Stimulated activated CD4-positive, alpha-beta T cell treated with anti-CD3 and anti-CD28 coated beads, Interleukin-4, amount 100 ng/mL, for 24 hours (primary cell): Measurements from ENCODE around the gene RAB12.
"Not testable (repeated sequence)": the region's sequence is repeated elsewhere in the genome, so short reads cannot be mapped to it uniquely, and the experiment has no call there.

Source experiments
- DNase-seq: peaks from one replicate; pipeline ENCODE4 v3.0.0-alpha.2; 2020

RAB12 gene

GRCh38 chr18:8614875-8615274 is 5.6 kb downstream of the RAB12 start:
- no peak for DNase-seq

- no peak for DNase-seq
Measured at GRCh38 chr18:8615397-8616027, 6.3 kb downstream of the RAB12 start.

GRCh38 chr18:8616028-8616401 is 6.8 kb downstream of the RAB12 start:
- DNase-seq: no peak

- DNase-seq: no peak
Measured at GRCh38 chr18:8617907-8618306, 8.7 kb downstream of the RAB12 start.

GRCh38 chr18:8619041-8619440 is 9.8 kb downstream of the RAB12 start:
- no peak for DNase-seq

GRCh38 chr18:8619835-8620577 is 10.8 kb downstream of the RAB12 start:
- DNase-seq: no peak

GRCh38 chr18:8620845-8621244 is 11.6 kb downstream of the RAB12 start:
- no peak for DNase-seq

GRCh38 chr18:8622625-8623024 is 13.4 kb downstream of the RAB12 start:
- not testable (repeated sequence) for DNase-seq

- no peak for DNase-seq
Measured at GRCh38 chr18:8623549-8624106, 14.4 kb downstream of the RAB12 start.

GRCh38 chr18:8625461-8626092 is 16.3 kb downstream of the RAB12 start:
- no peak for DNase-seq

- DNase-seq: no peak
Measured at GRCh38 chr18:8626414-8627106, 17.3 kb downstream of the RAB12 start.

- DNase-seq: no peak
Measured at GRCh38 chr18:8627107-8627472, 17.9 kb downstream of the RAB12 start.

GRCh38 chr18:8627540-8627939 is 18.3 kb downstream of the RAB12 start:
- DNase-seq: no peak

GRCh38 chr18:8629602-8630001 is 20.4 kb downstream of the RAB12 start:
- DNase-seq: no peak

GRCh38 chr18:8630546-8630945 is 21.3 kb downstream of the RAB12 start:
- no peak for DNase-seq

GRCh38 chr18:8631265-8631664 is 22.0 kb downstream of the RAB12 start:
- DNase-seq: no peak

GRCh38 chr18:8632386-8632785 is 23.1 kb downstream of the RAB12 start:
- no peak for DNase-seq

- DNase-seq: no peak
Measured at GRCh38 chr18:8634508-8634907, 25.3 kb downstream of the RAB12 start.

- DNase-seq: no peak
Measured at GRCh38 chr18:8635087-8635486, 25.9 kb downstream of the RAB12 start.

GRCh38 chr18:8639762-8640161 is 30.5 kb downstream of the RAB12 start:
- DNase-seq: no peak

- DNase-seq: no peak
Measured at GRCh38 chr18:8643326-8643878, 34.2 kb downstream of the RAB12 start.

GRCh38 chr18:8647359-8647758 is 38.1 kb downstream of the RAB12 start:
- not testable (repeated sequence) for DNase-seq
